Panc1 (cell line): ENCODE measurements around the gene HES7. TPM values are rescaled to one million over a fixed set of nuclear protein-coding genes. Genes with fewer than 3 reads are reported as not detected.

Source experiments
- ATAC-seq: fragments of 200-7000 bp; cut with Tn5 transposase; 2 replicates; pipeline ENCODE4 v1.9.1; 2020; ENCODE audit warnings: mild to moderate bottlenecking, moderate library complexity
- BruUV-seq: library from RNA; stranded (reverse); fragments of 400-500 nt; replicated peaks from 2 replicates; lab custom pipeline; 2021; lab: Mats Ljungman, UMichigan
- CTCF ChIA-PET: fragments of 300-600 bp; sonication (Branson Sonifier 250); formaldehyde crosslinking; loops from one replicate; lab custom pipeline; 2022; ENCODE audit warnings: antibody characterized with exemption; lab: Charles Lee
- POLR2A ChIA-PET: fragments of 300-600 bp; sonication (Branson Sonifier 250); formaldehyde crosslinking; loops from one replicate; lab custom pipeline; 2022; ENCODE audit warnings: antibody characterized with exemption; lab: Charles Lee
- DNase-seq: peaks from one replicate; pipeline ENCODE4 v3.0.0-alpha.2; 2010; ENCODE audit warnings: low read depth, low spot score
- H3K27ac ChIP-seq: 2 replicates; pipeline ENCODE4 v1.5.1; 2011; ENCODE audit warnings: mild to moderate bottlenecking, low read length, inconsistent platforms
- H3K27me3 ChIP-seq: fragments of 200-500 bp; sonication (Bioruptor generic); 2 replicates; pipeline ENCODE4 v1.6.0; 2014; ENCODE audit warnings: low read length, inconsistent platforms; ENCODE audit not compliant: control insufficient read depth, insufficient read depth
- H3K36me3 ChIP-seq: fragments of 200-500 bp; sonication (Bioruptor generic); 2 replicates; pipeline ENCODE4 v1.5.1; 2014; ENCODE audit warnings: inconsistent platforms, mild to moderate bottlenecking, low read length, moderate library complexity; ENCODE audit not compliant: control insufficient read depth, insufficient read depth
- H3K4me1 ChIP-seq: 2 replicates; pipeline ENCODE4 v1.5.1; 2011; ENCODE audit warnings: inconsistent platforms, mild to moderate bottlenecking, low read length, moderate library complexity; ENCODE audit not compliant: control insufficient read depth, insufficient read depth
- H3K4me3 ChIP-seq, 2 experiments: 2 replicates each; pipeline ENCODE4 v1.5.1; 2011 to 2012; ENCODE audit warnings: low read depth in 2 of 2, low read length in 2 of 2, mild to moderate bottlenecking in 2 of 2, inconsistent platforms in 1 of 2, moderate library complexity in 1 of 2
- H3K9me3 ChIP-seq: fragments of 200-500 bp; sonication (Bioruptor generic); 2 replicates; pipeline ENCODE4 v1.5.1; 2014; ENCODE audit warnings: low read depth, mild to moderate bottlenecking, inconsistent platforms, low read length, moderate library complexity; ENCODE audit not compliant: control insufficient read depth, insufficient read depth
- CTCF ChIP-seq: fragments of 450-650 bp; IDR thresholded peaks from 2 replicates; pipeline ENCODE4 v1.5.1; 2017; ENCODE audit warnings: mild to moderate bottlenecking
- POLR2AphosphoS5 ChIP-seq: IDR thresholded peaks from 2 replicates; pipeline ENCODE4 v1.6.1; 2012; ENCODE audit warnings: mild to moderate bottlenecking, low read depth, low read length, moderate library complexity
- REST ChIP-seq, 2 experiments: IDR thresholded peaks; 2 replicates each; pipeline ENCODE4 v1.6.1; 2011 to 2012; ENCODE audit warnings: low read depth in 2 of 2, control low read depth in 1 of 2, low read length in 1 of 2, mild to moderate bottlenecking in 1 of 2, moderate library complexity in 1 of 2; ENCODE audit not compliant: insufficient read depth in 1 of 2
- SIN3A ChIP-seq: IDR thresholded peaks from 2 replicates; pipeline ENCODE4 v1.6.1; 2012; ENCODE audit warnings: low read depth, mild to moderate bottlenecking, low read length, moderate library complexity, borderline replicate concordance; ENCODE audit not compliant: insufficient read depth
- TCF7L2 ChIP-seq: IDR thresholded peaks from 2 replicates; pipeline ENCODE4 v1.6.1; 2011; ENCODE audit warnings: mild to moderate bottlenecking, low read depth, low read length, inconsistent platforms
- in situ Hi-C: cut with HindIII; loops from 2 replicates; pipeline ENCODE4 v1.10.0; 2016; ENCODE audit warnings: low sequenced_read_pairs, low pct_unique_long_range_greater_than_20kb
- intact Hi-C: fragments of 100-400 bp; cut with micrococcal nuclease; formaldehyde crosslinking; loops from one replicate; pipeline ENCODE4 v1.10.0; 2022; ENCODE audit not compliant: unreplicated experiment
- total RNA-seq: library from RNA; stranded (reverse); gene quantifications from one replicate; pipeline ENCODE4 v1.2.1, GENCODE V29; 2021; ENCODE audit not compliant: unreplicated experiment

HES7 gene
- total RNA-seq, 1 experiment from 2014 or later: 4.0 TPM

GRCh38 chr17:8100111-8100510 is 23.8 kb downstream of the HES7 start:
- no TSS peak for BruUV-seq
- intact Hi-C loops: no loop called here
- in situ Hi-C loops: no loop called here
- Histone ChIP-seq H3K27me3 (no peaks in the 10 kb centered on the region), H3K36me3 (no peaks in the 10 kb centered on the region), H3K9me3 (no peaks in the 10 kb centered on the region), H3K4me3 (no peak overlapping the region), H3K4me1 (no peaks in the 10 kb centered on the region), H3K27ac (no peak overlapping the region)
- ChIA-PET POLR2A (interaction anchor here (0.6 kb wide), 1 partner anchor 80 kb away, joined by 32 read pairs; no protein-coding TSS in a partner anchor), CTCF (interaction anchor here (0.7 kb wide), 1 partner anchor 19 kb away, joined by 4 read pairs; no protein-coding TSS in a partner anchor)
- DNase-seq: no peak
- ATAC-seq: no peak
- no peak for TF ChIP-seq SIN3A
- no peak for TF ChIP-seq CTCF
- no peak for TF ChIP-seq REST (IDR thresholded peaks at IDR 0.05; ENCODE audit: insufficient read depth in 1 of 2, low read depth in 2 of 2, low read length in 1 of 2)
- TF ChIP-seq TCF7L2: no peak
- no peak for TF ChIP-seq POLR2AphosphoS5

GRCh38 chr17:8096541-8096940 is 27.4 kb downstream of the HES7 start:
- intact Hi-C loops: no loop called here
- CTCF ChIA-PET: no interaction called here
- in situ Hi-C loops: no loop called here
- H3K4me3 ChIP-seq: no peak overlapping the region
- H3K27me3 ChIP-seq: no peaks in the 10 kb centered on the region
- POLR2A ChIA-PET: no interaction called here
- H3K4me1 ChIP-seq: no peaks in the 10 kb centered on the region
- TF ChIP-seq POLR2AphosphoS5: no peak
- no peak for TF ChIP-seq REST (IDR thresholded peaks at IDR 0.05; ENCODE audit: insufficient read depth in 1 of 2, low read depth in 2 of 2, low read length in 1 of 2)
- no peaks in the 10 kb centered on the region for H3K9me3 ChIP-seq
- no TSS peak for BruUV-seq
- no peak for DNase-seq
- no peaks in the 10 kb centered on the region for H3K36me3 ChIP-seq
- ATAC-seq: no peak
- H3K27ac ChIP-seq: no peak overlapping the region
